ENCODE measurements around the gene RASSF3.
"Not testable (repeated sequence)": the region's sequence is repeated elsewhere in the genome, so short reads cannot be mapped to it uniquely, and the experiment has no call there.

RASSF3 gene

GRCh38 chr12:64613775-64614398, 3.6 kb downstream of the RASSF3 start:
- Mint-ChIP-seq H3K4me3 (peak overlapping the region; percentile 94), H3K4me1 (peaks cover 61% of the 10 kb centered on the region), H3K27ac (peak overlapping the region; percentile 91)
- H3K9me3 Mint-ChIP-seq, H3K27me3 Mint-ChIP-seq, H3K36me3 Mint-ChIP-seq: not testable (repeated sequence)

GRCh38 chr12:64616201-64616600, 5.9 kb downstream of the RASSF3 start:
- Mint-ChIP-seq H3K36me3 (peaks cover 5% of the 10 kb centered on the region), H3K27ac (peak overlapping the region; percentile 92), H3K4me1 (peaks cover 78% of the 10 kb centered on the region), H3K9me3 (no peaks in the 10 kb centered on the region), H3K4me3 (no peak overlapping the region), H3K27me3 (no peaks in the 10 kb centered on the region)

- Mint-ChIP-seq H3K9me3 (no peaks in the 10 kb centered on the region), H3K27ac (peak overlapping the region; percentile 84), H3K4me3 (peak overlapping the region; percentile 2), H3K27me3 (no peaks in the 10 kb centered on the region), H3K4me1 (peaks cover 87% of the 10 kb centered on the region), H3K36me3 (peaks cover 5% of the 10 kb centered on the region)
Measured at GRCh38 chr12:64618953-64619590, 8.8 kb downstream of the RASSF3 start.

- H3K9me3 Mint-ChIP-seq: no peaks in the 10 kb centered on the region
- peaks cover 4% of the 10 kb centered on the region for H3K36me3 Mint-ChIP-seq
- H3K4me1 Mint-ChIP-seq: peaks cover 83% of the 10 kb centered on the region
- H3K27ac Mint-ChIP-seq: peak overlapping the region; percentile 30
- peak overlapping the region; percentile 4 for H3K4me3 Mint-ChIP-seq
- H3K27me3 Mint-ChIP-seq: no peaks in the 10 kb centered on the region
Measured at GRCh38 chr12:64621257-64621942, 11.1 kb downstream of the RASSF3 start.

GRCh38 chr12:64624035-64624434, 13.7 kb downstream of the RASSF3 start:
- H3K9me3 Mint-ChIP-seq: no peaks in the 10 kb centered on the region
- H3K36me3 Mint-ChIP-seq: peaks cover 4% of the 10 kb centered on the region
- peaks cover 80% of the 10 kb centered on the region for H3K4me1 Mint-ChIP-seq
- no peaks in the 10 kb centered on the region for H3K27me3 Mint-ChIP-seq
- H3K4me3 Mint-ChIP-seq: peak overlapping the region; percentile 49
- H3K27ac Mint-ChIP-seq: peak overlapping the region; percentile 74

GRCh38 chr12:64625243-64626077, 15.2 kb downstream of the RASSF3 start:
- H3K4me1 Mint-ChIP-seq: peaks cover 76% of the 10 kb centered on the region
- peak overlapping the region; percentile 91 for H3K4me3 Mint-ChIP-seq
- peaks cover 5% of the 10 kb centered on the region for H3K36me3 Mint-ChIP-seq
- H3K27me3 Mint-ChIP-seq: no peaks in the 10 kb centered on the region
- H3K9me3 Mint-ChIP-seq: no peaks in the 10 kb centered on the region
- peak overlapping the region; percentile 99 for H3K27ac Mint-ChIP-seq

GRCh38 chr12:64626588-64626987, 16.3 kb downstream of the RASSF3 start:
- peaks cover 80% of the 10 kb centered on the region for H3K4me1 Mint-ChIP-seq
- H3K9me3 Mint-ChIP-seq, H3K27me3 Mint-ChIP-seq, H3K4me3 Mint-ChIP-seq, H3K27ac Mint-ChIP-seq: not testable (repeated sequence)
- H3K36me3 Mint-ChIP-seq: peaks cover 12% of the 10 kb centered on the region

GRCh38 chr12:64627771-64628170, 17.5 kb downstream of the RASSF3 start:
- Mint-ChIP-seq H3K27ac (peak overlapping the region; percentile 48), H3K4me3 (peak overlapping the region; percentile 5), H3K9me3 (no peaks in the 10 kb centered on the region), H3K27me3 (no peaks in the 10 kb centered on the region), H3K4me1 (peaks cover 82% of the 10 kb centered on the region), H3K36me3 (peaks cover 22% of the 10 kb centered on the region)

GRCh38 chr12:64631197-64631596, 20.9 kb downstream of the RASSF3 start:
- peak overlapping the region; percentile 79 for H3K27ac Mint-ChIP-seq
- H3K36me3 Mint-ChIP-seq: peaks cover 28% of the 10 kb centered on the region
- H3K4me3 Mint-ChIP-seq: peak overlapping the region; percentile 24
- peaks cover 84% of the 10 kb centered on the region for H3K4me1 Mint-ChIP-seq
- no peaks in the 10 kb centered on the region for H3K27me3 Mint-ChIP-seq
- no peaks in the 10 kb centered on the region for H3K9me3 Mint-ChIP-seq

- Mint-ChIP-seq H3K4me3 (peak overlapping the region; percentile 2), H3K9me3 (no peaks in the 10 kb centered on the region), H3K36me3 (peaks cover 28% of the 10 kb centered on the region), H3K4me1 (peaks cover 82% of the 10 kb centered on the region), H3K27me3 (no peaks in the 10 kb centered on the region), H3K27ac (peak overlapping the region; percentile 60)
Measured at GRCh38 chr12:64633011-64633939, 23.0 kb downstream of the RASSF3 start.

- Mint-ChIP-seq H3K27me3 (no peaks in the 10 kb centered on the region), H3K4me1 (peaks cover 87% of the 10 kb centered on the region), H3K36me3 (peaks cover 32% of the 10 kb centered on the region), H3K4me3 (no peak overlapping the region), H3K9me3 (peaks cover 4% of the 10 kb centered on the region), H3K27ac (peak overlapping the region; percentile 7)
Measured at GRCh38 chr12:64633940-64634337, 23.6 kb downstream of the RASSF3 start.

GRCh38 chr12:64634508-64635092, 24.3 kb downstream of the RASSF3 start:
- no peak overlapping the region for H3K4me3 Mint-ChIP-seq
- H3K4me1 Mint-ChIP-seq: peaks cover 88% of the 10 kb centered on the region
- peaks cover 32% of the 10 kb centered on the region for H3K36me3 Mint-ChIP-seq
- H3K27ac Mint-ChIP-seq: no peak overlapping the region
- peaks cover 4% of the 10 kb centered on the region for H3K9me3 Mint-ChIP-seq
- no peaks in the 10 kb centered on the region for H3K27me3 Mint-ChIP-seq

GRCh38 chr12:64635356-64635998, 25.2 kb downstream of the RASSF3 start:
- Mint-ChIP-seq H3K36me3 (peaks cover 31% of the 10 kb centered on the region), H3K9me3 (peaks cover 4% of the 10 kb centered on the region), H3K27ac (peak overlapping the region; percentile 59), H3K4me3 (peak overlapping the region; percentile 5), H3K4me1 (peaks cover 90% of the 10 kb centered on the region), H3K27me3 (no peaks in the 10 kb centered on the region)

- Mint-ChIP-seq H3K36me3 (peaks cover 20% of the 10 kb centered on the region), H3K9me3 (peaks cover 4% of the 10 kb centered on the region), H3K4me1 (peaks cover 82% of the 10 kb centered on the region), H3K27me3 (no peaks in the 10 kb centered on the region), H3K27ac (peak overlapping the region; percentile 76), H3K4me3 (no peak overlapping the region)
Measured at GRCh38 chr12:64636856-64637255, 26.6 kb downstream of the RASSF3 start.
